Measurements from ENCODE around the gene MRAP.

DNA sequence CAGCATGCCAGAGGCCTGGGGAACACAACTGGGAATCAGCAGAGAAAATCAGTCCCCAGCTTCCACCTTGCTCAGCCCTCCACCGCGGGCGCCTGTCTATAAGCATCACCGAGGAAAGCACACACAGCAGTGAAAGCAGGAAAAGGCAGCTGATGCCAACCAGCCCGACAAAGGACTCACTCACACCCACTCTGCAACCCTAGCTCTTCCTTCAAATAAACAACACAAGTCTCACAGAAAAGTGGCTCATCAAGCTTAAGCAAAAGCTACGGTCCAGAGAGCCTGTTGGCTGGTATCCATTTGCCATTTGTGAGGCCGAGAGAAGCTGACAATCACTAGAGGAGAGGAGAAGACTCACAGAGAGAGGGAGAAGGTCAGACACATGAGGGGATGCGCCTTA lies 27.1 kb downstream of the MRAP start:
- TF ChIP-seq, protein P1, sequence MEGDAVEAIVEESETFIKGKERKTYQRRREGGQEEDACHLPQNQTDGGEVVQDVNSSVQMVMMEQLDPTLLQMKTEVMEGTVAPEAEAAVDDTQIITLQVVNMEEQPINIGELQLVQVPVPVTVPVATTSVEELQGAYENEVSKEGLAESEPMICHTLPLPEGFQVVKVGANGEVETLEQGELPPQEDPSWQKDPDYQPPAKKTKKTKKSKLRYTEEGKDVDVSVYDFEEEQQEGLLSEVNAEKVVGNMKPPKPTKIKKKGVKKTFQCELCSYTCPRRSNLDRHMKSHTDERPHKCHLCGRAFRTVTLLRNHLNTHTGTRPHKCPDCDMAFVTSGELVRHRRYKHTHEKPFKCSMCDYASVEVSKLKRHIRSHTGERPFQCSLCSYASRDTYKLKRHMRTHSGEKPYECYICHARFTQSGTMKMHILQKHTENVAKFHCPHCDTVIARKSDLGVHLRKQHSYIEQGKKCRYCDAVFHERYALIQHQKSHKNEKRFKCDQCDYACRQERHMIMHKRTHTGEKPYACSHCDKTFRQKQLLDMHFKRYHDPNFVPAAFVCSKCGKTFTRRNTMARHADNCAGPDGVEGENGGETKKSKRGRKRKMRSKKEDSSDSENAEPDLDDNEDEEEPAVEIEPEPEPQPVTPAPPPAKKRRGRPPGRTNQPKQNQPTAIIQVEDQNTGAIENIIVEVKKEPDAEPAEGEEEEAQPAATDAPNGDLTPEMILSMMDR (conservative IDR thresholded peaks at IDR 0.05): no peak
- TF ChIP-seq ZFX (IDR thresholded peaks at IDR 0.05): no peak
